Stimulated activated effector memory CD8-positive, alpha-beta T cell treated with anti-CD3 and anti-CD28 coated beads, Interleukin-12 subunit alpha, Interleukin-12 subunit beta, amount 100 ng/mL, for 72 hours (primary cell): Measurements from ENCODE around the gene FAM124B.

Experiments
- ATAC-seq: fragments of 150-1000 bp; cut with Tn5 transposase; 2 replicates; pipeline ENCODE4 v1.10.0; 2021
- DNase-seq, 2 donors: peaks; one replicate each; pipeline ENCODE4 v3.0.0; 2021 to 2022; ENCODE audit warnings: low spot score in 2 of 2
- H3K27ac Mint-ChIP-seq: one replicate; pipeline ENCODE4 v1.8.0; 2022; ENCODE audit warnings: mild to moderate bottlenecking, mixed read lengths
- H3K36me3 Mint-ChIP-seq: one replicate; pipeline ENCODE4 v1.8.0; 2022; ENCODE audit warnings: mild to moderate bottlenecking, mixed read lengths
- H3K4me1 Mint-ChIP-seq: one replicate; pipeline ENCODE4 v1.8.0; 2022; ENCODE audit warnings: mixed read lengths
- H3K4me3 Mint-ChIP-seq: one replicate; pipeline ENCODE4 v1.8.0; 2022; ENCODE audit warnings: mild to moderate bottlenecking, mixed read lengths
- H3K9me3 Mint-ChIP-seq: one replicate; pipeline ENCODE4 v1.8.0; 2022; ENCODE audit warnings: mixed read lengths

FAM124B gene

GRCh38 chr2:224401641-224402342, at the start of gene FAM124B:
FAM124B (minus strand) TSS chr2:224402107; CDS start chr2:224401768, 339 bp downstream.
- peak; percentile 85 for ATAC-seq
- Mint-ChIP-seq H3K4me1 (no peaks in the 10 kb centered on the region), H3K9me3 (no peaks in the 10 kb centered on the region)

GRCh38 chr2:224449212-224450147, 47.6 kb upstream of the FAM124B start:
- ATAC-seq (no peak), DNase-seq (no peak)
- Mint-ChIP-seq H3K9me3 (no peaks in the 10 kb centered on the region), H3K4me1 (no peaks in the 10 kb centered on the region), H3K4me3 (no peak overlapping the region), H3K27ac (no peak overlapping the region), H3K36me3 (no peaks in the 10 kb centered on the region)

More at GRCh38 chr2:224401641-224402342, at the start of gene FAM124B:
- H3K27ac Mint-ChIP-seq, result no peak within 1 kb of the TSS
- DNase-seq, result no peak
- no peaks in the 10 kb centered on the region for H3K36me3 Mint-ChIP-seq
- peak within 1 kb of the TSS; percentile 27 for H3K4me3 Mint-ChIP-seq

- ATAC-seq, result no peak
- no peak overlapping the region for H3K4me3 Mint-ChIP-seq
- H3K27ac Mint-ChIP-seq, result no peak overlapping the region
- peaks cover 6% of the 10 kb centered on the region for H3K4me1 Mint-ChIP-seq
- H3K36me3 Mint-ChIP-seq, result no peaks in the 10 kb centered on the region
- no peaks in the 10 kb centered on the region for H3K9me3 Mint-ChIP-seq
- no peak for DNase-seq
Observed at GRCh38 chr2:224448236-224448635, 46.3 kb upstream of the FAM124B start.

GRCh38 chr2:224444783-224445182, 42.9 kb upstream of the FAM124B start:
- Mint-ChIP-seq H3K9me3 (no peaks in the 10 kb centered on the region), H3K36me3 (no peaks in the 10 kb centered on the region), H3K4me1 (peaks cover 13% of the 10 kb centered on the region), H3K27ac (no peak overlapping the region), H3K4me3 (no peak overlapping the region)
- ATAC-seq (no peak), DNase-seq (no peak)

- H3K4me1 Mint-ChIP-seq, result peaks cover 13% of the 10 kb centered on the region
- no peaks in the 10 kb centered on the region for H3K9me3 Mint-ChIP-seq
- no peaks in the 10 kb centered on the region for H3K36me3 Mint-ChIP-seq
- peak overlapping the region; percentile 53 for H3K4me3 Mint-ChIP-seq
- no peak overlapping the region for H3K27ac Mint-ChIP-seq
- DNase-seq, result no peak
- no peak for ATAC-seq
Observed at GRCh38 chr2:224444021-224444420, 42.1 kb upstream of the FAM124B start.

- Mint-ChIP-seq H3K27ac (no peak overlapping the region), H3K4me3 (peak overlapping the region; percentile 53), H3K4me1 (peaks cover 13% of the 10 kb centered on the region), H3K9me3 (no peaks in the 10 kb centered on the region), H3K36me3 (no peaks in the 10 kb centered on the region)
- peak; percentile 55 for ATAC-seq
- peak in 1 of 2 donors; percentile 3 for DNase-seq
Observed at GRCh38 chr2:224442071-224442967, 40.4 kb upstream of the FAM124B start.

GRCh38 chr2:224440988-224441387, 39.1 kb upstream of the FAM124B start:
- no peaks in the 10 kb centered on the region for H3K9me3 Mint-ChIP-seq
- ATAC-seq, result no peak
- peak overlapping the region; percentile 53 for H3K4me3 Mint-ChIP-seq
- no peak for DNase-seq
- H3K36me3 Mint-ChIP-seq, result no peaks in the 10 kb centered on the region
- peaks cover 13% of the 10 kb centered on the region for H3K4me1 Mint-ChIP-seq
- H3K27ac Mint-ChIP-seq, result no peak overlapping the region

GRCh38 chr2:224438726-224439125, 36.8 kb upstream of the FAM124B start:
- H3K36me3 Mint-ChIP-seq, result no peaks in the 10 kb centered on the region
- no peak overlapping the region for H3K4me3 Mint-ChIP-seq
- H3K4me1 Mint-ChIP-seq, result peaks cover 16% of the 10 kb centered on the region
- no peaks in the 10 kb centered on the region for H3K9me3 Mint-ChIP-seq
- ATAC-seq, result no peak
- no peak for DNase-seq
- no peak overlapping the region for H3K27ac Mint-ChIP-seq

GRCh38 chr2:224436634-224437033, 34.7 kb upstream of the FAM124B start:
- Mint-ChIP-seq H3K36me3 (no peaks in the 10 kb centered on the region), H3K9me3 (no peaks in the 10 kb centered on the region), H3K27ac (no peak overlapping the region), H3K4me3 (no peak overlapping the region), H3K4me1 (peaks cover 13% of the 10 kb centered on the region)
- DNase-seq, result no peak
- ATAC-seq, result peak; percentile 74

GRCh38 chr2:224434618-224435017, 32.7 kb upstream of the FAM124B start:
- DNase-seq (no peak), ATAC-seq (no peak)
- no peaks in the 10 kb centered on the region for H3K9me3 Mint-ChIP-seq
- H3K27ac Mint-ChIP-seq, result no peak overlapping the region
- no peak overlapping the region for H3K4me3 Mint-ChIP-seq
- H3K36me3 Mint-ChIP-seq, result no peaks in the 10 kb centered on the region
- peaks cover 10% of the 10 kb centered on the region for H3K4me1 Mint-ChIP-seq

- no peaks in the 10 kb centered on the region for H3K36me3 Mint-ChIP-seq
- DNase-seq, result no peak
- no peak overlapping the region for H3K27ac Mint-ChIP-seq
- no peak overlapping the region for H3K4me3 Mint-ChIP-seq
- no peaks in the 10 kb centered on the region for H3K9me3 Mint-ChIP-seq
- H3K4me1 Mint-ChIP-seq, result peaks cover 10% of the 10 kb centered on the region
- no peak for ATAC-seq
Observed at GRCh38 chr2:224433442-224433841, 31.5 kb upstream of the FAM124B start.

- Mint-ChIP-seq H3K9me3 (no peaks in the 10 kb centered on the region), H3K4me3 (no peak overlapping the region), H3K4me1 (peaks cover 10% of the 10 kb centered on the region), H3K27ac (no peak overlapping the region), H3K36me3 (no peaks in the 10 kb centered on the region)
- ATAC-seq, result no peak
- DNase-seq, result no peak
Observed at GRCh38 chr2:224432003-224432579, 30.2 kb upstream of the FAM124B start.

- no peaks in the 10 kb centered on the region for H3K36me3 Mint-ChIP-seq
- no peak overlapping the region for H3K4me3 Mint-ChIP-seq
- peaks cover 2% of the 10 kb centered on the region for H3K9me3 Mint-ChIP-seq
- peaks cover 5% of the 10 kb centered on the region for H3K4me1 Mint-ChIP-seq
- ATAC-seq (no peak), DNase-seq (no peak)
- no peak overlapping the region for H3K27ac Mint-ChIP-seq
Observed at GRCh38 chr2:224429441-224429810, 27.5 kb upstream of the FAM124B start.

GRCh38 chr2:224428787-224429440, 27.0 kb upstream of the FAM124B start:
- peaks cover 5% of the 10 kb centered on the region for H3K4me1 Mint-ChIP-seq

More at GRCh38 chr2:224428787-224429440, 27.0 kb upstream of the FAM124B start:
- Mint-ChIP-seq H3K36me3 (no peaks in the 10 kb centered on the region), H3K27ac (no peak overlapping the region), H3K9me3 (peaks cover 2% of the 10 kb centered on the region), H3K4me3 (no peak overlapping the region)
- DNase-seq, result no peak
- ATAC-seq, result no peak
